ENCODE results near the gene OR4N5. TPM values are rescaled to one million over a fixed set of nuclear protein-coding genes. Genes with fewer than 3 reads are reported as not detected.
"Not testable (repeated sequence)": the region's sequence is repeated elsewhere in the genome, so short reads cannot be mapped to it uniquely, and the experiment has no call there.

Gene OR4N5, protein sequence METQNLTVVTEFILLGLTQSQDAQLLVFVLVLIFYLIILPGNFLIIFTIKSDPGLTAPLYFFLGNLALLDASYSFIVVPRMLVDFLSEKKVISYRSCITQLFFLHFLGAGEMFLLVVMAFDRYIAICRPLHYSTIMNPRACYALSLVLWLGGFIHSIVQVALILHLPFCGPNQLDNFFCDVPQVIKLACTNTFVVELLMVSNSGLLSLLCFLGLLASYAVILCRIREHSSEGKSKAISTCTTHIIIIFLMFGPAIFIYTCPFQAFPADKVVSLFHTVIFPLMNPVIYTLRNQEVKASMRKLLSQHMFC
- total RNA-seq (not detected), polyA plus RNA-seq (ENCODE audit: insufficient read depth, low read depth, low replicate concordance) (not detected)
- long read RNA-seq, donor 1: 0 reads
- long read RNA-seq, donor 2: 0 reads
- long read RNA-seq, donor 3: 0 reads
- long read RNA-seq, donor 4: 0 reads
- long read RNA-seq, donor 5: 0 reads
- long read RNA-seq, donor 6: 0 reads
- long read RNA-seq, donor 7: 0 reads
- long read RNA-seq, donor 8: 0 reads
- long read RNA-seq, donor 9: 0 reads
- long read RNA-seq, donor 10: 0 reads

DNA sequence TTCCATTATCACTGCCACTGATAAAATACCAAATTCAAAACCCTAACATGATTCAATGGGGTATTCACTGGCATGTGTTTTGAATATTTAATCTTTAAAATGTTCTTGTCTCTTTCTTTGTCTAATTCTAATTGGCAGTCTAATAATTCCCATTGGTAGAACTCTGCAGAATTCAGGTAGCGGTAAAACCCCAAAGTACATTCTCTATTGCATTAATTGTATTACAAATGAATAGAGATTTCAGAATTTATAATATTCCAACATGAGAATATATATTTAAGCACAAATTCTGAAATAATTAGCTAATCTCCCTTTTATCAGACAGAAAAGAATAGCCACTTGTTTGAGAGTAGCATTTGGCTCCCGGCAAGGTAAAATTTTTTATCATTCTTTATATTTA, at the start of gene OR4N5:
Gene OR4N5, plus strand, starts transcription at position 301 of the 400 bp plus-strand sequence. CDS start 4,916 bp downstream, outside the sequence.
- FAIRE-seq (no peak), DNase-seq (no peak)
- Histone ChIP-seq H3K9ac (ENCODE audit: low read length in 3 of 3) (no peak within 1 kb of the TSS), H3K27ac (ENCODE audit: low read depth in 2 of 2, low read length in 2 of 2) (no peak within 1 kb of the TSS), H3K27me3 (ENCODE audit: control insufficient read depth, insufficient read depth, low read length) (no peaks in the 10 kb centered on the region), H3K4me3 (ENCODE audit: low read length in 3 of 3) (no peak within 1 kb of the TSS), H3K4me1 (ENCODE audit: control insufficient read depth in 2 of 3, insufficient read depth in 2 of 3, low read depth in 1 of 3, low read length in 3 of 3) (no peaks in the 10 kb centered on the region), H3K9me3 (ENCODE audit: control insufficient read depth in 2 of 3, insufficient read depth in 1 of 3, low read length in 3 of 3) (no peaks in the 10 kb centered on the region), H3K36me3 (ENCODE audit: control insufficient read depth in 2 of 3, insufficient read depth in 3 of 3, low read length in 3 of 3) (no peaks in the 10 kb centered on the region)
- intact Hi-C loops (cut with DNase I): no loop called here
- TF ChIP-seq, protein P1, sequence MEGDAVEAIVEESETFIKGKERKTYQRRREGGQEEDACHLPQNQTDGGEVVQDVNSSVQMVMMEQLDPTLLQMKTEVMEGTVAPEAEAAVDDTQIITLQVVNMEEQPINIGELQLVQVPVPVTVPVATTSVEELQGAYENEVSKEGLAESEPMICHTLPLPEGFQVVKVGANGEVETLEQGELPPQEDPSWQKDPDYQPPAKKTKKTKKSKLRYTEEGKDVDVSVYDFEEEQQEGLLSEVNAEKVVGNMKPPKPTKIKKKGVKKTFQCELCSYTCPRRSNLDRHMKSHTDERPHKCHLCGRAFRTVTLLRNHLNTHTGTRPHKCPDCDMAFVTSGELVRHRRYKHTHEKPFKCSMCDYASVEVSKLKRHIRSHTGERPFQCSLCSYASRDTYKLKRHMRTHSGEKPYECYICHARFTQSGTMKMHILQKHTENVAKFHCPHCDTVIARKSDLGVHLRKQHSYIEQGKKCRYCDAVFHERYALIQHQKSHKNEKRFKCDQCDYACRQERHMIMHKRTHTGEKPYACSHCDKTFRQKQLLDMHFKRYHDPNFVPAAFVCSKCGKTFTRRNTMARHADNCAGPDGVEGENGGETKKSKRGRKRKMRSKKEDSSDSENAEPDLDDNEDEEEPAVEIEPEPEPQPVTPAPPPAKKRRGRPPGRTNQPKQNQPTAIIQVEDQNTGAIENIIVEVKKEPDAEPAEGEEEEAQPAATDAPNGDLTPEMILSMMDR (IDR thresholded peaks at IDR 0.05; ENCODE audit: borderline replicate concordance, extremely low read depth, insufficient read depth): no peak

DNA sequence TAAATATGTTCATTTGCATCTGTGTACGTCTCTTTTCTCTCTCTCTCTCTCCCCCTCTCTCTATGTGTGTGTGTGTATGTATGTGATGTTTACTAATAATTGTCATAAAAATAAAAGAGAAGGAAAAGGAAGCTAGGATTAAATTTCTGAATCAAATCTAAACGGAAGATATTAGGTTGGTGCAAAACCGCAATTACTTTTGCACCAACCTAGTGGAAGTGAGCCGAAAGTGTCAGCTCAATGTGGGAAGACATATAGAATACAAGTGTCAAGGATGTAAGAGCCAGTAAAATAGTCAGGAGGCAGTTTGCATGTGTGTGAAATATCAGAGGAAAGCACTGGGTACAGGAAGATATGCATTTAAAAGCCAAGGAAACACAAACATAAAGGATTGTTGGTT, 46.6 kb upstream of the OR4N5 start:
- H3K9me3 ChIP-seq (ENCODE audit: control insufficient read depth in 2 of 3, insufficient read depth in 1 of 3, low read length in 3 of 3): no peaks in the 10 kb centered on the region

DNA sequence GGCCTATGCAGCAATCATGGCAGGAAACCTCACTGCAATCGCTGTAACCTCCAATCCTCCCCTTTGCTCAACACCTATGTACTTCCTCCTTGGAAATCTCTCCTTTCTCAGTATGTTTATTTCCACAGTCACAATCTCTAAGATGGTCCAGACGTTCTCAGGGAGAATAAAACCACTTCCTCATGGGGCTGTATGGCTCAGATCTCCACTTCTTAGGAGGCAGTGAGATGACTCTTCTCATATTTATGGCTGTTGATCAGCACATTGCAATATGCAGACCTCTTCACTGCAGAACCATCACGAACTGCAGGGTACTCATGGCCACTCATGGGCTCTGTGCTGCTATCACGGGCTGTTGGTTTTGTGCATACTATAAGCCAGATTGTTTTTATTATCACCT, 45.2 kb upstream of the OR4N5 start:
- TF ChIP-seq, protein P1 (IDR thresholded peaks at IDR 0.05; ENCODE audit: borderline replicate concordance, extremely low read depth, insufficient read depth): no peak
- H3K27ac ChIP-seq (ENCODE audit: low read depth in 2 of 2, low read length in 2 of 2): no peak overlapping the region
- DNase-seq (no peak), FAIRE-seq (no peak)
- intact Hi-C loops (cut with DNase I): no loop called here
- no peak overlapping the region for H3K4me3 ChIP-seq (ENCODE audit: low read length in 3 of 3)
- H3K27me3 ChIP-seq (ENCODE audit: control insufficient read depth, insufficient read depth, low read length): no peaks in the 10 kb centered on the region
- no peaks in the 10 kb centered on the region for H3K4me1 ChIP-seq (ENCODE audit: control insufficient read depth in 2 of 3, insufficient read depth in 2 of 3, low read depth in 1 of 3, low read length in 3 of 3)
- no peaks in the 10 kb centered on the region for H3K9me3 ChIP-seq (ENCODE audit: control insufficient read depth in 2 of 3, insufficient read depth in 1 of 3, low read length in 3 of 3)
- no peaks in the 10 kb centered on the region for H3K36me3 ChIP-seq (ENCODE audit: control insufficient read depth in 2 of 3, insufficient read depth in 3 of 3, low read length in 3 of 3)
- H3K9ac ChIP-seq (ENCODE audit: low read length in 3 of 3): no peak overlapping the region

More for the DNA sequence above, 46.6 kb upstream of the OR4N5 start:
- DNase-seq: no peak
- no peaks in the 10 kb centered on the region for H3K4me1 ChIP-seq (ENCODE audit: control insufficient read depth in 2 of 3, insufficient read depth in 2 of 3, low read depth in 1 of 3, low read length in 3 of 3)
- no peak overlapping the region for H3K4me3 ChIP-seq (ENCODE audit: low read length in 3 of 3)
- FAIRE-seq: no peak
- intact Hi-C loops (cut with DNase I): no loop called here
- TF ChIP-seq, protein P1 (IDR thresholded peaks at IDR 0.05; ENCODE audit: borderline replicate concordance, extremely low read depth, insufficient read depth): no peak
- no peaks in the 10 kb centered on the region for H3K27me3 ChIP-seq (ENCODE audit: control insufficient read depth, insufficient read depth, low read length)
- no peak overlapping the region for H3K27ac ChIP-seq (ENCODE audit: low read depth in 2 of 2, low read length in 2 of 2)
- no peak overlapping the region for H3K9ac ChIP-seq (ENCODE audit: low read length in 3 of 3)
- H3K36me3 ChIP-seq (ENCODE audit: control insufficient read depth in 2 of 3, insufficient read depth in 3 of 3, low read length in 3 of 3): no peaks in the 10 kb centered on the region

DNA sequence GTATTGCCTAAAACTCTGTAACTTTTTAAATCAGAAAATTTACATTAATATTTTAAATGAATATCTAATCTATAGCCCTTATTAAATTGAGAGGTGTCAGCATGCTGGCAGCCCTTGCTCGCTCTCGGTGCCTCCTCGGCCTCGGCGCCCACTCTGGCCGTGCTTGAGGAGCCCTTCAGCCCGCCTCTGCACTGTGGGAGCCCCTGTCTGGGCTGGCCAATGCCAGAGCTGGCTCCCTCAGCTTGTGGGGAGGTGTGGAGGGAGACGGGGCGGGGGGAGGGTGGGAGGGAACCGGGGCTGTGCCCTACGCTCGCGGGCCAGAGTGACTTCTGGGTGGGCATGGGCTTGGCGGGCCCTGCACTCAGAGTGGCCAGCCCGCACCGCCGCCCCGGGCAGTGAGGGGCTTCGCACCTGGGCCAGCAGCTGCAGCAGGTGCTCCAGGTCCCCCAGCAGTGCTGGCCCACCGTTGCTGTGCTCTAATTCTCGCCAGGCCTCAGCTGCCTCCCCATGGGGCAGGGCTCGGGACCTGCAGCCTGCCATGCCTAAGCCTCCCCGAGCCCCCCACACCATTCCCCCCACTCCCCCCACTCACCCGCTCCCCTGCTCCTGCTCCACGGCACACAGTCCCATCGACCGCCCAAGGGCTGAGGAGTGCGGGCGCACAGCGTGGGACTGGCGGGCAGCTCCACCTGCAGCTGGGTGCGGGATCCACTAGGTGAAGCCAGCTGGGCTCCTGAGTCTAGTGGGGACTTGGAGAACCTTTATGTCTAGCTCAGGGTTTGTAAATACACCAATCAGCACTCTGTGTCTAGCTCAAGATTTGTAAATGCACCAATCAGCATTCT, 39.5 kb upstream of the OR4N5 start:
- H3K36me3 ChIP-seq (ENCODE audit: control insufficient read depth in 2 of 3, insufficient read depth in 3 of 3, low read length in 3 of 3); H3K4me1 ChIP-seq (ENCODE audit: control insufficient read depth in 2 of 3, insufficient read depth in 2 of 3, low read depth in 1 of 3, low read length in 3 of 3); DNase-seq; intact Hi-C loops (cut with DNase I); H3K9me3 ChIP-seq (ENCODE audit: control insufficient read depth in 2 of 3, insufficient read depth in 1 of 3, low read length in 3 of 3); H3K9ac ChIP-seq (ENCODE audit: low read length in 3 of 3); H3K27me3 ChIP-seq (ENCODE audit: control insufficient read depth, insufficient read depth, low read length); FAIRE-seq; H3K4me3 ChIP-seq (ENCODE audit: low read length in 3 of 3); H3K27ac ChIP-seq (ENCODE audit: low read depth in 2 of 2, low read length in 2 of 2): not testable (repeated sequence)
